HG02798 (cell line): ENCODE results near the gene EIF4A2.
"Not testable (repeated sequence)": the region's sequence is repeated elsewhere in the genome, so short reads cannot be mapped to it uniquely, and the experiment has no call there.

Source experiments
- ATAC-seq: cut with Tn5 transposase; IDR thresholded peaks from one replicate; pipeline ENCODE4 v1.9.1; 2021; ENCODE audit warnings: mild to moderate bottlenecking; ENCODE audit not compliant: unreplicated experiment, poor library complexity

Gene EIF4A2

GRCh38 chr3:186783731-186784515 lies 546 bp downstream of the EIF4A2 start:
- peak; percentile 65 for ATAC-seq

- no peak for ATAC-seq
These were observed 1.6 kb downstream of the EIF4A2 start for GRCh38 chr3:186784820-186785494.

GRCh38 chr3:186785495-186786018 lies 2.2 kb downstream of the EIF4A2 start:
- ATAC-seq = no peak

DNA sequence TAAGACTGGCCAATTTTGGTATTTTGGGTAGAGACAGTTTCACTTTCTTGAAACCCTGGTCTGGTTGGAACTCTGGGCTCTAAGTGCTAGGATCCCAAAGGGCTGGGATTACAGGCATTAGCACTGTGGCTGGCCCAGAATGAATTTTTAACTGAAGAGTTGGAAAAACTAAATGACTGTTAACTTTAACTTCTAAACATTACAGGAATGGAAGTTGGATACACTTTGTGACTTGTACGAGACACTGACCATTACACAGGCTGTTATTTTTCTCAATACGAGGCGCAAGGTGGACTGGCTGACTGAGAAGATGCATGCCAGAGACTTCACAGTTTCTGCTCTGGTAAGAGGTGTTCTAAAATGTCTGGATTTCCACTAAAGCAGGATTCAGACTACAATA lies 3.5 kb downstream of the EIF4A2 start:
- no peak for ATAC-seq

GRCh38 chr3:186787642-186788481 lies 4.5 kb downstream of the EIF4A2 start:
- ATAC-seq = no peak

DNA sequence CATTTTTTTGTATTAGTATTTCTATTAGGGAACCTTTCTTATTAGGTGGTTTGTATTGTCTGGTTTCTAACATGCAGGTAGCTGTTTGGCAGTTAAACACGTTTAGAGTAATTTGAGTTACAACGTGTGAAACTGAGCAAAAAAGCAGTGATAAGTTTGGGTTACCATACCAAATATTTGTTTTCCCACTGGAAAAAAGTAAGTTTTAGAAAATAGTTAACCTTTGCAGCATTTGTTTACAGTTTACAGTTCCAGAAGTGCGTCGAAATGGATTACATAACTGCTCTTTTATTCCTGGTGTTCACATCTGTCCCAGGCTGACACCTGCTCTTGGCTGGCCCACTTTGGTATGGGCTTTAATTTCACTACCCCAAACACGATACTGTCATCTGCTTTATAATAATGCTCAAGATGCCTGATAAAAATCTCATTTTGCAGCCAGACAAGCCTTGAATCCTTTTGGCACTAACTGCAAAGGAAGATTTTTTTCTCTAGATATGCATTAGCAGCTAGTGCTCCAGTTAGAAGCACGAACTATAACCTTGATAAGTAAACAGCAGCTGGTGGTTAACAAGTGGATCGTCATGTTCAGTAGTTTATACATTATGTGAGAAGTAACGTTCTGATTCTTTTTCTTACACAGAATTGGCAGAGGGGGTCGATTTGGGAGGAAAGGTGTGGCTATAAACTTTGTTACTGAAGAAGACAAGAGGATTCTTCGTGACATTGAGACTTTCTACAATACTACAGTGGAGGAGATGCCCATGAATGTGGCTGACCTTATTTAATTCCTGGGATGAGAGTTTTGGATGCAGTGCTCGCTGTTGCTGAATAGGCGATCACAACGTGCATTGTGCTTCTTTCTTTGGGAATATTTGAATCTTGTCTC lies 5.3 kb downstream of the EIF4A2 start:
- ATAC-seq = no peak

DNA sequence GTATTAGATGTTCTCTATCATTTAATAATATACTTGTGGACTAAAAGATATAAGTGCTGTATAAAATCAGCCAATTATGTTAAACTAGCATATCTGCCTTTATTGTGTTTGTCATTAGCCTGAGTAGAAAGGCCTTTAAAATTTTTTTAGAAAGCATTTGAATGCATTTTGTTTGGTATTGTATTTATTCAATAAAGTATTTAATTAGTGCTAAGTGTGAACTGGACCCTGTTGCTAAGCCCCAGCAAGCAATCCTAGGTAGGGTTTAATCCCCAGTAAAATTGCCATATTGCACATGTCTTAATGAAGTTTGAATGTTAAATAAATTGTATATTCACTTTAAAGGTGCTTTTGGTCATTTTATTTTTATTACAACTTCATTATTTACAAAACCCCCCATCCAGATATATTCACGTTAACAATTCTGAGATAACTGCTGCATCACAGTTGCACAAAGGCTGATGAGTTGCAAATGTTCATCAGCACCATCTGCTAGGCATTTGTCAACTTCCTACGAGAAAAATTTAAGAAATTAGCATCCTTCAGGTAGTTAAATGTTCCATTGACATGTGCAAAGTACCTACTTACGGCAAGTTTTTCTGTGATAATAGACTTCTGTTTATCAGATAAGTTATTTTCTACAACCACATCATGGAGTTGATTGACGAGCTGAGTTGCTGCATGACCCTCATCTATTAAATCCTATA lies 6.3 kb downstream of the EIF4A2 start:
- no peak for ATAC-seq

- no peak for ATAC-seq
These were observed 7.0 kb downstream of the EIF4A2 start for GRCh38 chr3:186790261-186790981.

- ATAC-seq = no peak
These were observed 15.0 kb downstream of the EIF4A2 start for GRCh38 chr3:186798239-186798874.

- ATAC-seq = no peak
These were observed 16.9 kb downstream of the EIF4A2 start for GRCh38 chr3:186800285-186800684.

- ATAC-seq = no peak
These were observed 19.3 kb downstream of the EIF4A2 start for GRCh38 chr3:186802701-186803100.

DNA sequence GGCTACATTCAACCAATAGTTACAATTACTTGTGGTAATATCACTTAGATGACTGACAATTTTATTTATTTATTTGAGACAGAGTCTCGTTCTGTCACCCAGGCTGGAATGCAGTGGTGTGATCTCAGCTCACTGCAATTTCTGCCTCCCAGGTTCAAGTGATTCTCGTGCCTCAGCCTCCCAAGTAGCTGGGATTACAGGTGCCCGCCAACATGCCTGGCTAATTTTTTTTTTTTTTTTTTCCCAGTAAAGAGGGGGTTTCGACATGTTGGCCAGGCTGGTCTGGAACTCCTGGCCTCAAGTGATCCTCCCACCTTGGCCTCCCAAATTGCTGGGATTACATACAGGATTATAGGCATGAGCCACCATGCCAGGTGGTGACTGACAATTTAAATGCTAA lies 20.1 kb downstream of the EIF4A2 start:
- ATAC-seq = not testable (repeated sequence)

- ATAC-seq = peak; percentile 97
These were observed 23.0 kb downstream of the EIF4A2 start, which contains the start of gene RFC4 for GRCh38 chr3:186806089-186807055. RFC4 (minus strand) TSS chr3:186806482; CDS start chr3:186804713, 1,769 bp downstream.

DNA sequence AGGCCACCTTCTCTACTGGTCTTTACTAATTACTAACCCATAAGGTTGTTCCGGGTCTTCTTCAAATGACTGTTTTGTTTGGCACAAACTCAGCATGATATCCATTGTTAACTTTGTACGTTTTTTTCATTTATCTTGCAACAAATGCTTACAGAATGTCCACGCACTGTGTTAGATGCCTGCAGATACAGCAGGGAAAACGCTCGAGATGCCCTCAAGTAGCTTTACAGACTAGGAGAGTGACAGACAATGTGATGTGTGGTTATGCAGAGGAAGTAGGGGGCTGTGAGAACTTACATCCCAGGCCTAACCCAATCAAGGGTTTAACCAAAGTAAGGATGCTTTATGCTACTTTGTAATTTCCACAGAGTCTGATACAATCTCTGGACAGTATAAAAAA lies 23.9 kb downstream of the EIF4A2 start:
- no peak for ATAC-seq

DNA sequence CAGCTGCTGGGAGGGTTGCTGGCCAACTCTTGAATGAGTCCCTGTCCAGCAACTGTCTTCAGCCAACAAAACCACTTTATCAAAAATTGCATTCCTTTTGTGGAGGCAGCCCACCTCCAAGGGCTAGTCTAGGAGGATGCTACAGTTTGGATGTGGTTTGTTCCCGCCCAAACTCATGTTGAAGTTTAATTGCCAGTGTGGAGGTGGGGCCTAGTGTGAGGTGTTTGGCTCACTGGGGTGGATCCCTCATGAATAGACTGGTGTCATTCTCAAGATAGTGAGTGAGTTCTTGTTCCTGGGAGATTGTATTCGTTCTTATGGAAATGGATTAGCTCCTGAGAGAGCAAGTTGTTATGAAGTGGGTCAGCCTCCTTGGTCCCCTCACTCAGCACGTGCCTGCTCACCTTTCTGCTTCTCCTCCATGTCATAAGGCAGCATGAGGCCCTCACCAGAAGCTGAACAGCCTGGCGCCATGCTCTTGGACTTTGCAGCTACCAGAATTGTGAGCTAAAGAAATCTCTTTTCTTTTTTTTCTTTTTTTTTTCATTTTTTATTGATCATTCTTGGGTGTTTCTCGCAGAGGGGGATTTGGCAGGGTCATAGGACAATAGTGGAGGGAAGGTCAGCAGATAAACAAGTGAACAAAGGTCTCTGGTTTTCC lies 27.1 kb downstream of the EIF4A2 start:
- ATAC-seq = no peak

GRCh38 chr3:186811313-186811712 lies 27.9 kb downstream of the EIF4A2 start:
- not testable (repeated sequence) for ATAC-seq
